ENCODE data around the gene ITGB8.

ITGB8 gene

DNA sequence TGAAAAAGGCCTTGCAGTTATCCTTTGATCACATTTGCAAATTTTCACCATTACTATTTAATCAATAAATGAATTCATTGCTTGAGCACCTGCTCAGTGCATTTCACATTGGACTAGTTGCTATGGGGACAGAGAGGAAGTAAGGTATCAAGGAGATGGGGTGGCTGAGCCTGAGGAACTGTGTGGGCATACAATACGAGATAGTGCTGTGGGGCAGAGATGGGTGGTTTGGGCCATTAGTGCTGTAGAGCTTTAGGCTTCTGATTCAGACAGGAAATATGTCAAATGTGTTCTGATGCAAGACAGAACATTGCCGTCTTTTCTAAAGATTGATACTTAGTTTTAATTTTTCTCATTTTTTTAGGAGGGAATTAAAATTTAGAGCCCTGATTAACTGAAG is 13.2 kb downstream of the ITGB8 start:
- no peak for FAIRE-seq

DNA sequence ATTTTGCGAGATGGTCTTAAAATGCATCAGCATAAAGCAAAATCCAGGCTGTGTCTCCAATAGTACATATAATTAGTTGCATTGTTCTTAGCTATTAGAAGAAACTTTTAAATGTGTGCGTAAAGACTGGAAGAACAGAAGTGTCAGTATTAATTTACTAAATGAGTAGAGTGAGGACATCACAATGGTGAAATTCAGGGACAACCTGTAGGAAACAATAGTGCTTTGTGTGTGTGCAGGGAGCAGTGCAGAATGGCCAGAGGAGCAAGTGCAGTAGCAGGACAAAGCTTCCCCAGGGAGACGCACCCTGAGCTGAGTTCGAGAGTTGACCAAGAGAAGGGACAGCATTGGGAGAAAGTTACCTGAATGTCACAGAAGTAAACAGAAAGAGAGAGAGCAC is 13.7 kb downstream of the ITGB8 start:
- no peak for FAIRE-seq

DNA sequence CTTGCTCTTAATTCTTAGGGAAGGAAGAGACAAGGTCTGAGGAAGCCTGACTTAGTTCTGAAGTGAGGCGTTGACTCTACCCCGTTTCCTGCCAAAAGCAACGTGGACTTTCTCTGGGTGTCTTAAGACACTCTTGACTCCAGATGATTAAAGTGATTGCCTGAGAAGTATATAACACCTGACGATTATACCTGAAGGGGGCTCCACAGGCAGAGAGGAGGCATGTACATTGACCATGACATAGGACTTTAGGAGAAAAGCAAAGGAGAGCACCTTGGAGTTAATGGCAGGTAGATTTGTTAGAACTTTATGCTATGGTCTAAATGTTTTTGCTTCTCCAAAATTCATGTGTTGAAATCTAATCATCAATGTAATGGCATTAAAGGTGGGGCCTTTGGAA is 15.9 kb downstream of the ITGB8 start:
- FAIRE-seq = no peak

DNA sequence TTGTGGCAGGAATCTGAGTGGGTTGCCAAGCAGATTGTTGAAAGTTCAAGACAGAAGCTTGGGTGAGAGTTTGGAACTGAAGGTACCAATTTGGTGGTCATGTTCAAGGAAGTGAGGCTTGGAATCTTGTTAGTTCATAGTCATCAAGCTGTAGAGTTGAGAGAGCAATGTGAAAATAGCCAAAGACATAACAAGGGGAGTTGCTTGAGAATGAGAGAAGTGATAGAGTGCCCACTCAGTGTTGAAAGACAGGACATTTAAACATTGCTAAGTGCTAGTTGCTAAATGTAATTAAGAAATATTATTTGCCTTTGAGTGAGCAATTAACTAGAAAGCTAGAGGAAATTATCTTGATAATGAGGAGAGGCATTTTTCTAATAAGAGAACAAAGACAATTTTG is 17.0 kb downstream of the ITGB8 start:
- FAIRE-seq = no peak

DNA sequence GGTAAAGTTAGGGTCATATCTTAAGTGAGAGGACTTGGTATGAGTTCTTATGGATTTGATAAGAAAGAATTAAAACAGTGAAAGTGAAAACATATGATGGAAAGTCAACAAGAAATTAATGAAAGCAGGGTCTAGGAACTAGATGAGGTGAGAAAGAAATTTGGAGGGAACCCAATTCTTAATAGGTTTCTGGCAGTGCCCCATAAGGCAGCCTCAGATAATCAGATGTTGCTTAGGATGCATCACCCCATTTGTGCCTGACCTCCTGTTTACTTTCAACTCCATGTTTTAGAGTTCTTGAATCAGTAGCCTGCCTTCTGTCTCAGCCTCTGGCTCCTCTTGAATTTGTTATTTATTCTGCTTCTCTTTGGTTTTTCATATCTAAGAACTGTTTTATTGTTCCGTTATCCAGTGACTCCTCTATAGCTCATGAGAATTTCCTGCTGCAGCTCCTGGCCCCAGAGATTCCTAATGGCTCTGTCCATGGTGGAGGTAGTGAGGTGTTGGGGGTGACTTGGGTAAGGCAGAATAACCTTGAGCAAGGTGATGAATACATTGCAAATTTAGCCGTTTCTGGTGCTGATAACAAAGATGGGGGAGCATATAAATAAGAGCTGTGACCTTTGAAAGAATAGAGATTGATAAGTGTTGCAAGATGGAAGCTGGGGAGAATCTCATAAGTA is 17.6 kb downstream of the ITGB8 start:
- no peak for FAIRE-seq

DNA sequence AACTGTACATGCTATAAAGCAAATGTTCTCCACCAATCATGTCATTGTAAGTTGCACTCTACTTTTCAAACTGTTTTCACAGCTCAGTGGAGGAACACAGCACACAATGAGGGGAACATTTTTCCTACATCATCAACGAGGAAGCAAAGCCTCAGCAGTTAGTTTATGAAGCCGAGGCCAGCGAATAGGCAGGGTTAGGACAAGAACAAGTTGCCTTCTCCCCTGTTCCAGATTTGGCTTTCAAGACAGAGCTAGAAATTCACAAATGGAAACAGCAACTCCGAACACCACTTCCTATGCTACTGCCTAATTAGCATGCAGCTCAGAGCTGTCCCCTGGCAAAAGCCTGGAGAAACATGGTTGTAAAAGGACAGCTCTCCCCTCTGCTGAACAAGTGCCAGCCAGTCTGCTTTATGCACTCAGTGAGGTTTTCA is 19.8 kb downstream of the ITGB8 start:
- no peak for FAIRE-seq

DNA sequence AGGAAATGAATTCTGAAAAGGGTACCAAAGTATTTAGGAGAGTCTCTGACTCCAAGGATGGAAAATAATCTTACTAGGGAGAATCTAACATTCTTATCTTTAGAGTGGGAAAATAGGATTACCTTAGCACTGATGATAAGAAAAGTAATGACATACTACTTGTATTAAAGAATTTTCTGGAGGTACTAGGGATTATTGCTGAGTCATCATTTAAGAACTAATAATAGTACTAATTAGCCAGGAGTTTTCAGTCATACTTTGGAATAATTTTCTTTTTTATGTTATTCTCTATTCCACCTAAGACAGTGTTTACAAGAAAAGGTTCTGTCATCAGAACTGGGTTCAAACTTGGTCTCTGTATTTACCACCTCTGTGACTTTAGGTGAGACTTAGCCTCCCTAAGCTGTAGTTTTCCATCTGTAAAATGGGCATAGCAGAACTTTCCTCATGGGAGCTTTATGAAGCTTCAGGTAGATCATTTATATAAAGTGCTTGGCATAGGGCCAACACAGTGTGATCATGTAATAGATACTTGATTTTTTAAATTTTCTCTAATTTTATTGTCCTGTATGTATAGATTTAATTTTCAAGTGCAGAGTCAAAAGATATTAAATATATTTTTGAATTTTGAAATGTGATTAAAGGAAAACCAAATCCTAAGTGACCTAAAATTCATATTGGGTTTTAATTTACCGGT is 20.4 kb downstream of the ITGB8 start:
- no peak for FAIRE-seq

DNA sequence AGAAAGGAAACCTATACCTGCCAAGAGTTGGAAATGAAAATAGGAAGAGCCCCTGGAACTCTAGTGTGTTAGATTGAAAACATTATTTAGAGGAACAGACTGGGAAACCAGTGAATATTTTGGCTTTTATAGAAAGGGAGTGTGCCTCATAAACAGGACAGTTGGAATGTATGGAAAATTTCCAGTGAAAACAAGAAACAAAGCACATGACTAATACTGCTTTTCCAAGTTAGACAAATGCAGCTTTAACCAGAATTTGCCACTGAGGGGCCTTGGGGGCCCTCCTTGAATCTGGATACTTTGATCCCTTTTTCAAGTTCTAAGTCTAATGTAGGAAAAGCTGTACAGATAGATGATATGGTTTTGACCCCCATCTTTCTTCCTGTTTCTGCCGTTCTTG is 21.2 kb downstream of the ITGB8 start:
- FAIRE-seq = no peak

DNA sequence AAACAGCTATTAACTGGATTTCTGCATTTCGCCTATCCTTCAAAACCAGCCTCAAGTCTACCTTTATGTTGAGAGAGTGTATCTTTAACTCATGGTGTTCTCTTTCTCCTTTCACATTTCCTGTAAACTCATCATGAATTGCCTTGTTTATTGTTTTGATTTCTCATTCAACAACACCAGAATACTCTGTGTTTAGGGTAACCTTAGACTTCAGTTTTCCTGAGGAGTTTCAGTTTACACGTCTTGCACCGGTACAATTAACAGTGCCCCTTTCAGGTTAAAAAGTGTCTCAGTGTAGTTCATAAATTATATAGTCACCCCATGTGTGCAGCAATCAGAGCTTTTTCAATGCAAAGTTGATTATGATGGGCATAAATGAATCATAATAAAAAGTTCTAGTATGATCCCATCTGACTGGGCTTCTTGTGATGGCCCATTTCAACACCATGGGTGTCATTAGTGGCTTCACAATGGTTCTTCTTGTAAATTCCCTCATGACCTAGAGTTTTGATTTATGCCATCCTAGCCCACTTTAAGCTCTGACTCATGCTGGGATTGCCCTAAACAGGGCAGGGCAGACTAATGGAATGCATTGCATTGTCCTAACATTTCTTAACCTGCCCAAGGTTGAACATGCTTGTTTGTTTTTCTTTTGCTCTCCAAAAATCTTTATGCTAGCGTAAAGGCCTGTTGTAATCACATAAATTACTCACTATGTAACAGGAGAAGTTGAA is 22.0 kb downstream of the ITGB8 start:
- FAIRE-seq = no peak

DNA sequence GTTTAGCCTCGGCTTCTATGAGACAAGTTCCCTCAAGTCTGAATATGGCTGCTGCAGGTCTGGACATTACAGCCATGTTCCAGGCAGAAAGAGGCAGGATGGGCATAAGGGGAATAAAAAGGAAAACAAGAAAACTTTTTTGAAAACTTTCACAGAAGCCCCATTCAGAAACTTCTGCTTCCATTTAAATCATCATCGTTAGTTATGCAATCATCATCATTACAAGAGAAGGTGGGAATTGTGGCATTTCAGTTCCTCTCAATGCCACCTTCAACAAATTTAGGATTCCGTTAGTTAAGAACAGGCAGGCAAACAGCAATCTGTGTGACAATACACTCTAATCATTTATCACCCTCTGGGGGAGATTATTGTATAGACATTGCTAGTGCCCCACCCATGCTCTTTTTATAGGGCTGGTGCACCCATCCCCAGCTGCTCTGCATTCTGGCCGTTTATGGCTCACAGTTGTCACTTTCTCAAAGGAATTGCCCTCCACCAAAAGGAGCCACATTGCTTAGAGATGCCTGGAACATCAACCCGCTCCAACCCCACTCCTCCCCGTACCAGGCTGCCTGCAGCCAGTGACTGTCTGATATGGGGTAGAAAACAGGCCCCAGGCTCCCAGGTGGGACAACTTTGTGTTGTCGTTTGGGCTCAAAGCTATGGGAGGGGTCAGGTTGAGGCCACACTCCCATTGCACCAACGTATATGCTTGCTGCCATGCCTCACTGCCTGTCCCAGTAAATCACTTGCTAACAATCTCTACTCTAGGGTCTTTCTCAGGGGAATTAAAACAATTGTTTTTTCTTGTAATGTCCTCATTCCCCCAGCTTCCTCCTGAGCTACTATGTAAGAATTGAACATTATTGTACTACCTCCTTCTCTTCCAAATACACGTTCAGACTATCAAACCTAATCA is 24.2 kb downstream of the ITGB8 start:
- no peak for FAIRE-seq

DNA sequence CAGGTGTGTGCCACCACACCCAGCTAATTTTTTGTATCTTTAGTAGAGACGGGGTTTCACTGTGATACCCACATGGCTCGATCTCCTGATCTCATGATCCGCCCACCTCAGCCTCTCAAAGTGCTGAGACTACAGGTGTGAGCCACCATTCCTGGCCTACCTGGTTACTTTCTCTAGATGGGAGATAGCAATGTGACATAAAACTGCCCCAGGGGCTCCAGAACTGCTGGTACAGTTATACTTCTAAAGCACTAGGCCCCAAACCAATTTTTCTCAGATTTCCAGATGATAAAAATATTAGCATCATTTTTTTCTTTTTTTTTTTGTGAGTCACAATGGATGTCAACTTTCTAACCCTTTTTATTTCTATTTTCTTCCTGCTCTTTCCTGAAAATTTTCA is 27.4 kb downstream of the ITGB8 start:
- FAIRE-seq = no peak

DNA sequence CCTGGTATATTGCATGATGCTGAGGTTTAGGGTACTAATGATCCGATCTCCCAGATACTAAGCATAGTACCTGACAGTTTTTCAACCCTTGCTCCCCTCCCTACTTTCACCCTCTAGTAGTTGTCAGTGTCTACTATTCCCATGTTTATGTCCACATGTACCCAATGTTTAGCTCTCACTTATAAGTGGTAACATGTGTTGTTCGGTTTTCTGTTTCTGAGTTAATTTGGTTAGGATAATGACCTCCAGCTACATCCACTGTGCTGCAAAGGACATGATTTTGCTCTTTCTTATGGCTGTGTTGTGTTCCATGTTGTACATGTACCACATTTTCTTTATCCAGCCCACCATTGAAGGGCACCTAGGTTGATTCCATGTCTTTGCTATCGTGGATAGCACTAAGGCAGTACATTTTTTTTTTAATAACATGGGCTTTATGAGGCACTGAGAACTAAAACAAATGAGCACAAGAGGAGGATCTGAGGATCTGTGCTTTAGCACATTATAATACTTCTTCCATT is 28.1 kb downstream of the ITGB8 start:
- FAIRE-seq = no peak

DNA sequence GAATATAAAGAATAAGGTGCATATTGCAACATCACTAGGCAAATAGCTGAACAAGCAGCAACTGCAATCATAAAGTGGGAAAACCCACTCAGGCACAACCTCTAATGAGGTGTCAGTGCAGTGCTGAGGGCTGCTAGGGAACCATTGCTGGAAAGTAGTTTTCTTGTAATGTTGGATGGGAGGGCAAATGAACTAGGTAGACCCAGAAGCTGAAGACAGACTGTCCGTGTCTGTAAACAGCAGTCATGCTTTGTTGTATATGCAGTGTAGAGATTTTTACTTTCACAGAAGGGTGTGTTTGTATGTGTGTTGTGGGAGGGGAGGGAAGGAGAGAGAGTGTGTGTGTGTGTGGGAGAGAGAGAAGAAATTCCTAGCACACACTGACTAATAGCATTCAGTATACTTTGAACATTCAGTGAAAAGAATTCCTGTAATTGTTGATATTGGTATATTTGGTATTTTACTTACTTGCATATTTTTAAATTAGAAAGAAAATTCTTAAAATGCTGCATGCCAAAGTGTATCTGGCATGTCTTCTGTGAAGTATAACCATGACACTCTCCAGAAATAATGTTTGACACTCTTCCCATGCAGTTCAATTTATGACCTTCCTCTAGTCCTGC is 28.8 kb downstream of the ITGB8 start:
- FAIRE-seq = no peak

DNA sequence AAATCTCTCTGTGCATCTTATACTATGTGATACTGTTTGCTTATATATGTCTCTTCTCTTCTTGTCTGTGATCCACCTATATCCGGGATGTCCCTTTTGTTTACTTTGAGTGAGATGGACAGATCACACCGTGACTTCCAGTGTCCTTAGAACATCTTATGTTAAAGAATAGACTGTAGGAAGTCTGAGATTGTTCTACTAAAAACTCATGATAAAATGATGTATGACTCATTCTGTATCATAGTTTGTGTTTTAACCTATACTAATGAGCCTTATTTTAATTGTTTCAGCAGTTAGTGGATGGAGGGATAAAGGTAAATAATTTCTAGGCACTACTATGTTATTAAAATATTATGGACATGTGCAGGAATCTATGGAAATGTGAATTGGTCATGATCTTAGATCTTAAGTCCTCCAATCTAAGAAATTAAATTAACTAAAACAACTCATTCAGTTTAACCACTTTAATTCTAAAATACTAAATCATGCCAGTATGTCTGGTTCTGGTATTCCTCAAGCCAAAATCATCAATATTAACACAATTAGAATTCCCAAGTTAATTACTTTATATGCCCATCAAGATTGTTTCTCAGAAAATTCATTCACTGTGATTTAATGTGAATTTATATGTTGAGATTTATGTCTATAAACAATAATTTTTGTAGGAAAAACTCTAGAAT is 32.0 kb downstream of the ITGB8 start:
- FAIRE-seq = no peak

DNA sequence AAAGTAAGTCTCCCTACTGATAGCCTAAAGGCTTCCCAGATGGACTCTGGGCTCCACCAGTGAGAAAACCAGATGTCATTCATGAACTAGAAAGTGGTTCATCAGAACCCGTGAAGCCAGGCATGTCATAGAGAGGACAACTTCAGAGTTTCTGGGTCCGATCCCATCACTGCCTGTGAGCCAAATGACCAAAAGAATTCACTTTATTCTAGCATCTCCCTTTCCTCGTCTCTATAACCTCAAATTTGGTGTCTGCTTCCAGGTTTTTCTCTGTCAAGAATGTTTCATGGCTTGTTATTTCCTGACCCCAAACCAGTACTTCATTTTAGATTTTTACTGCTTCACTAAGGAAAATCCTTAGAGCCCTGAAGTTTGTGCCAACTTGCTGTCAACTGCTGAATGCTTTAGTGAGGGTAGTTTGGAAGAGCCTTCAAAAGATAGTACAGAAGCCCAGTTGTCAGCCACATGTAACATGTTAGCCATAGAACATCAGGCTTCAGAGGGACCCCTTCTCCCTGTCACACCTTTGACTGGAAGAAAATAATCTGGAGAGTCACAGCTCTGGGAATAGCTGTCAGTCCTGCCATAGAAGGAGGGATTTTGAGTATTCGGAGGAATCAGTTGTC is 34.0 kb downstream of the ITGB8 start:
- no peak for FAIRE-seq

DNA sequence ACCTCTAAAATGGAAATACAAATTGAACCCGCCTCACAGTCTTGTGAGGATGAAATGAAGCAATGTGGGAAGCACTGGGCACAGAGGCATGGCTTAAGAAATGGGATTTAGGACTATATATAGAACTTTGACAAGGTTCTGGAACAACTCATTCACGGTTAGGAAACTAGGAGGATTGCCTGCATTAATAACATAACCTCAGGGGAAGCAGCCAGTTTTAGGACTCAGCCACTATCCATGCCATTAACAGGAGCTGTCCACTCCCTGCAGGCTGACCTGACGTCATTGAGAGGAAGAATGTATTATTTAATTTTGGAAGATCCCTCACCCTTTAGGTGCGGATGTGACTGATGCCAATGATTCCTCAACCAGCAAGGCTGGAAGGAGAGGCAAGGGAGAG is 34.8 kb downstream of the ITGB8 start:
- FAIRE-seq = no peak

DNA sequence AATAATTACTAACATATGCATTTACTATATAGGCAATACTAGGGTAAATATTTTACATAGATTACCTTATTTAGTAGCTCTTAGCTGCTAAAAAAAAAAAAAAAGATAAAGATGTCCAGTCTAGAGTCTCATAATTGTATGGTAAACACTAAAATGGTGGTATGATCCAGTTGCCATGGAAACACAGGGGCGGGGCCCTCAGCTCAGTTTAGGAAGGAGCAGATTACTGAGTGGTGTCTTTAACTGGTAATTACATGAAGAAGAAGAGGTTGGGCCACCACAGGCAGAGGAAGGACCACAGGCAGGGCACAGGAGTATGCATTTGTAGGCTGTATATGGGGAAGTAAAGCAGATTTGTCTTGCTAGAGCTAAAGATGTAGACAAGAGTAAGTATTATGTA is 43.7 kb downstream of the ITGB8 start:
- FAIRE-seq = no peak

DNA sequence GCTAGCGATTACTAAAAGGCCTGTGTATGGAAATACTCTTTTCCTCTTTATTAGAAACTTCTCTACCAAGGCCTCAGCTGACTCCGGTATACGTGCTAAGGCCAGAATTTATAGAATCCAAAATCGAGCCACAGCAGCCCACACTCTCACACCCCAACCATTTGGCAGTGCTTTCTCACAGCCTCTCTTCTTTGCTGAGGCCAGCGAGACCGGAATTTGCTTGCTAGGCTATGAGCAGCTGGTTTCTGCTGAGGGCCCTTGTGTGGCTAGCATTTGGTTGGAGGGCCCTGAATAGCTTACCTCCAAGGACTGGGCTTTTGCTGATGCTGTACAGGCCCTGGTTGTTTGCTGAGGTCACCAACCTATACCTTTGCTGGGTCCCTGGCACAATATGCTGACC is 46.1 kb downstream of the ITGB8 start:
- FAIRE-seq = no peak

DNA sequence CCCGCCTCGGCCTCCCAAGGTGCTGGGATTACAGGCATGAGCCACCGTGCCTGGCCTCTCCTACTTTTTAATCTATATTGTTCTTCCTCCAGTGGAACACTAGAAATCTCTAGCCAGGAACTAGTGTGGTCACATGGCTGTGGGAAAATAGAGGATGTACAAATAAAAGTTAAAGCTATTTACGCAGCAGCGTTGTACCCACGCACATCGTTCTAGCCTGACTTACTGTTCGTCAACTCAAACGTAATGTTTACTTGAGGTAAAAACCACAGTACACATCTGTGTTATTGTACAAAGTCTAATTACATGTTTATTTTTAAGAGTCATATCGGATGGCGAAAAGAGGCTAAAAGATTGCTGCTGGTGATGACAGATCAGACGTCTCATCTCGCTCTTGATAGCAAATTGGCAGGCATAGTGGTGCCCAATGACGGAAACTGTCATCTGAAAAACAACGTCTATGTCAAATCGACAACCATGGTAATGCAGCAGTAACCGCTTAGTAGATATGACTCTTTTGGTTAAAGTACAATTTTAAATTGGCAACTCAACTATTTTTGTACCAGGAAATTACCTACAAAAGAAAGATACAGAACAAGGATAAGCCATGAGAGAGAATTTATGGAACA is 50.8 kb downstream of the ITGB8 start:
- no peak for FAIRE-seq

DNA sequence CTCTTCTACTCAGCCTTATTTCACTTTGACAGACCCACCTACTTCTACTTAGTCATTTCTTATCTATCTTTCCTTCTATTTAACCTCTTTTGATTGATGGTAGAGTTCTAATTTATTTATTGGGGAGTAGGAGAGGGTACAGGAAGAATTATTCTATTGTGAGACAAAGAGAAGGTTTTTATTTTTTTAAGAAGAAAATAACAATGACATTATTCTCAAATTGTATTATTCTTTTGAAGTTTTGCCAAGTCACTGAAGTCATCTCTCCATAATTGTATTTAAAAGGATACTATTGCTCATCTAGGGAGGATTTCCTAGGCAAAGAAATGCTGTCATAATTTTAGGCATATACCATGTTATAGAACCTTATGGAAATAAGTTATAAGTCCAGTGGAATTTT is 52.7 kb downstream of the ITGB8 start:
- FAIRE-seq = no peak

DNA sequence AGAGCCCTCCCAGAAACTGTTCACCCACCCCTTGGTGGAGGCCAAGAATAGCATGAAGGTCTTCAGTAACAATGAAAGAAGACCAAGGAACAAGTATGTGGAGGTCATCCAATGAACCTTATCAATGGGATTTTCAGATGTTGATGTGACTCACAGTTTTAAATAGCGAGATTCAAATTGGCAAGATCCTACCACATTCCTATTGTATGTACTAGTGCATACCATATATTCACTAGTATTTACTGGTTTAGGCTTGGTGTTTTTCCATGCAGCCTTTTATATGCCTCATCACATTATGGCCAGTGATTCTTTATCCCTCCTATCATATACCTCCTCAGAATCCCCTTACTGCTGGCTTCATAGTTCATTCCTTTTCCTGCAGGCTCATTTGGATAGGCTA is 54.4 kb downstream of the ITGB8 start:
- no peak for FAIRE-seq

All from A204.1 (cell line).